Germinal center (tissue), 1 donor: ENCODE measurements around the gene CLDN3.
A peak's percentile ranks its signal among the peaks of the same experiment; 100 is the strongest.

Experiments used
- DNase-seq: peaks from one replicate; pipeline ENCODE4 v3.0.0; 2012; ENCODE audit warnings: mixed read lengths, low spot score

CLDN3 gene

GRCh38 chr7:73770860-73771670 is 995 bp upstream of the CLDN3 start:
- no peak for DNase-seq

- DNase-seq = no peak
Observed at GRCh38 chr7:73769481-73770001, 529 bp downstream of the CLDN3 start.

GRCh38 chr7:73768641-73769480 is 1.2 kb downstream of the CLDN3 start:
- DNase-seq = no peak

GRCh38 chr7:73766556-73767229 is 3.4 kb downstream of the CLDN3 start:
- no peak for DNase-seq

- DNase-seq = no peak
Observed at GRCh38 chr7:73762659-73762999, 7.4 kb downstream of the CLDN3 start.

- no peak for DNase-seq
Observed at GRCh38 chr7:73761854-73762658, 8.0 kb downstream of the CLDN3 start.

GRCh38 chr7:73758581-73759138 is 11.4 kb downstream of the CLDN3 start:
- no peak for DNase-seq

GRCh38 chr7:73749931-73750776 is 19.9 kb downstream of the CLDN3 start:
- DNase-seq = no peak

GRCh38 chr7:73746378-73746777 is 23.7 kb downstream of the CLDN3 start:
- no peak for DNase-seq

- DNase-seq = no peak
Observed at GRCh38 chr7:73742753-73743641, 27.1 kb downstream of the CLDN3 start.

GRCh38 chr7:73742338-73742752 is 27.7 kb downstream of the CLDN3 start:
- DNase-seq = no peak

GRCh38 chr7:73741600-73741999 is 28.5 kb downstream of the CLDN3 start:
- no peak for DNase-seq

- no peak for DNase-seq
Observed at GRCh38 chr7:73740771-73741170, 29.3 kb downstream of the CLDN3 start.

GRCh38 chr7:73740212-73740611 is 29.9 kb downstream of the CLDN3 start:
- DNase-seq = no peak

GRCh38 chr7:73739387-73739767 is 30.7 kb downstream of the CLDN3 start:
- no peak for DNase-seq

- DNase-seq = peak; percentile 99
Observed at GRCh38 chr7:73738612-73739386, 31.3 kb downstream of the CLDN3 start, which contains the start of gene ABHD11. TSS of gene ABHD11 (minus strand) at chr7:73738802. CDS start at chr7:73738770, 32 bp downstream.

GRCh38 chr7:73738220-73738611 is 31.9 kb downstream of the CLDN3 start:
- DNase-seq = peak; percentile 84

- no peak for DNase-seq
Observed at GRCh38 chr7:73737491-73738219, 32.4 kb downstream of the CLDN3 start.
